Fibroblast of lung (primary cell): Measurements from ENCODE around the gene VAC14.
"Not testable (repeated sequence)": the region's sequence is repeated elsewhere in the genome, so short reads cannot be mapped to it uniquely, and the experiment has no call there.

ENCODE experiments used
- EZH2 ChIP-seq: IDR thresholded peaks from 2 replicates; pipeline ENCODE4 v1.5.1; 2012; ENCODE audit warnings: low read length, control low read depth, mild to moderate bottlenecking; ENCODE audit errors: missing control alignments
- TF ChIP-seq, protein P1 (sequence below), 2 donors: IDR thresholded peaks in 1 of 2; conservative IDR thresholded peaks in 1 of 2; 1 replicate in 1 of 2; 2 replicates in 1 of 2; pipeline ENCODE4 v1.5.1; 2011 to 2012; ENCODE audit warnings: low read length in 2 of 2, control low read depth in 1 of 2, inconsistent platforms in 1 of 2, low read depth in 1 of 2, mild to moderate bottlenecking in 1 of 2

GRCh38 chr16:70643264-70643663 is 157.7 kb downstream of the VAC14 start:
- TF ChIP-seq, protein P1, sequence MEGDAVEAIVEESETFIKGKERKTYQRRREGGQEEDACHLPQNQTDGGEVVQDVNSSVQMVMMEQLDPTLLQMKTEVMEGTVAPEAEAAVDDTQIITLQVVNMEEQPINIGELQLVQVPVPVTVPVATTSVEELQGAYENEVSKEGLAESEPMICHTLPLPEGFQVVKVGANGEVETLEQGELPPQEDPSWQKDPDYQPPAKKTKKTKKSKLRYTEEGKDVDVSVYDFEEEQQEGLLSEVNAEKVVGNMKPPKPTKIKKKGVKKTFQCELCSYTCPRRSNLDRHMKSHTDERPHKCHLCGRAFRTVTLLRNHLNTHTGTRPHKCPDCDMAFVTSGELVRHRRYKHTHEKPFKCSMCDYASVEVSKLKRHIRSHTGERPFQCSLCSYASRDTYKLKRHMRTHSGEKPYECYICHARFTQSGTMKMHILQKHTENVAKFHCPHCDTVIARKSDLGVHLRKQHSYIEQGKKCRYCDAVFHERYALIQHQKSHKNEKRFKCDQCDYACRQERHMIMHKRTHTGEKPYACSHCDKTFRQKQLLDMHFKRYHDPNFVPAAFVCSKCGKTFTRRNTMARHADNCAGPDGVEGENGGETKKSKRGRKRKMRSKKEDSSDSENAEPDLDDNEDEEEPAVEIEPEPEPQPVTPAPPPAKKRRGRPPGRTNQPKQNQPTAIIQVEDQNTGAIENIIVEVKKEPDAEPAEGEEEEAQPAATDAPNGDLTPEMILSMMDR (conservative IDR thresholded peaks at IDR 0.05 in 1 of 2, IDR thresholded peaks at IDR 0.05 in 1 of 2; ENCODE audit: low read depth in 1 of 2, low read length in 2 of 2) = not testable (repeated sequence)
- not testable (repeated sequence) for TF ChIP-seq EZH2
